LNCAP (cell line): ENCODE measurements around the gene SNAPIN.

Experiments used
- TF ChIP-seq, protein P1 (sequence below): fragments of 450-650 bp; IDR thresholded peaks from 2 replicates; pipeline ENCODE4 v1.5.1; 2017; ENCODE audit warnings: mild to moderate bottlenecking

Gene SNAPIN

DNA sequence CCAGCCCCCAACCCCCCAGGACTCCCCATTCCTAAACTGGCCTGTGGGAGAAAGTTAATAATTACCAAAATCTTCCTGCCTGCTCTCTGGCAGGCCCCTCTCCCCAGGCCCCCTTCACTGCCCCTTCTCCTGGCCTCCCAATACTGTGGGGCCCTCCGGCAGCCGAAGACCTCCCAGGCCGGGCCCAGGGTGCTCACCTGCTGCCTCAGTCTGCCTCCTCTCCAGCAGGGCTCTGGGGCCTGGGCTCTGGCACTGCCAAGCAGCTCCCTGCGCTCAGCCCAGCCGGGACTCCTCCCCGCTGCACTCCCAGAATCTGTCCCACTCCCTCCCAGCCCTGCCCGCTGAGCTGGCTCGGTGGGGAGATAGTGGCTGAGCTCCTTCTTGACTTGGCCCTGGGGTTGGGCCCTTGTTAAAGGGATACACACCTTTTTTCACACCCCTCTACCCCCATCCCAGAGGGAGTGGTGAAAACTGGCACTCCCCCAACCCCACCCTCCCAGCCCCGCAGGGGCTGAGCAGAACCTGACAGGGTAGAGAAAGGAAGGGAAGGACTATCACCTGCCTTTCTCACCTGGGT is 45.7 kb upstream of the SNAPIN start, which contains the start of gene S100A16:
Gene S100A16 (minus strand): TSS at position 383 of the 577 bp plus-strand sequence. CDS start 4,986 bp downstream, outside the sequence.
- TF ChIP-seq, protein P1, sequence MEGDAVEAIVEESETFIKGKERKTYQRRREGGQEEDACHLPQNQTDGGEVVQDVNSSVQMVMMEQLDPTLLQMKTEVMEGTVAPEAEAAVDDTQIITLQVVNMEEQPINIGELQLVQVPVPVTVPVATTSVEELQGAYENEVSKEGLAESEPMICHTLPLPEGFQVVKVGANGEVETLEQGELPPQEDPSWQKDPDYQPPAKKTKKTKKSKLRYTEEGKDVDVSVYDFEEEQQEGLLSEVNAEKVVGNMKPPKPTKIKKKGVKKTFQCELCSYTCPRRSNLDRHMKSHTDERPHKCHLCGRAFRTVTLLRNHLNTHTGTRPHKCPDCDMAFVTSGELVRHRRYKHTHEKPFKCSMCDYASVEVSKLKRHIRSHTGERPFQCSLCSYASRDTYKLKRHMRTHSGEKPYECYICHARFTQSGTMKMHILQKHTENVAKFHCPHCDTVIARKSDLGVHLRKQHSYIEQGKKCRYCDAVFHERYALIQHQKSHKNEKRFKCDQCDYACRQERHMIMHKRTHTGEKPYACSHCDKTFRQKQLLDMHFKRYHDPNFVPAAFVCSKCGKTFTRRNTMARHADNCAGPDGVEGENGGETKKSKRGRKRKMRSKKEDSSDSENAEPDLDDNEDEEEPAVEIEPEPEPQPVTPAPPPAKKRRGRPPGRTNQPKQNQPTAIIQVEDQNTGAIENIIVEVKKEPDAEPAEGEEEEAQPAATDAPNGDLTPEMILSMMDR: no peak

DNA sequence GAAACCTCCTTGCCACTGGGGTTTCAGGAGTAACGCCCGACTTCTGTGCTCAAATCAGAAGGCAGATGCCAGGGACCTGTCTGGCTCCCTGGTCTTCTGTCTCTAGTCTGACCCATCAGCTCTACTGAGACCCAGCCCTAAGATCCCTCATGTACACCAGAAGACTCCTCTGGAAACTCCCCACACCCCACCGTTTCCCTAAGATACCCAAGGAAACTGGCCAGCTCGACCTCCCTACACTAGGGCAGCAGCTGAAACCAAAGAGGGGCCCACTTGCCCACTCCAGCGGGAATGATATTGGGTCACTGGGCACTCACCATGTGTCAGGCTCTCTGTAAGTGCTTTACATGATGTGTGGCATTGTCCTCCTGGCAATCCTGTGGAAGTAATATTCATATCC is 45.1 kb upstream of the SNAPIN start:
- TF ChIP-seq, protein P1: no peak

DNA sequence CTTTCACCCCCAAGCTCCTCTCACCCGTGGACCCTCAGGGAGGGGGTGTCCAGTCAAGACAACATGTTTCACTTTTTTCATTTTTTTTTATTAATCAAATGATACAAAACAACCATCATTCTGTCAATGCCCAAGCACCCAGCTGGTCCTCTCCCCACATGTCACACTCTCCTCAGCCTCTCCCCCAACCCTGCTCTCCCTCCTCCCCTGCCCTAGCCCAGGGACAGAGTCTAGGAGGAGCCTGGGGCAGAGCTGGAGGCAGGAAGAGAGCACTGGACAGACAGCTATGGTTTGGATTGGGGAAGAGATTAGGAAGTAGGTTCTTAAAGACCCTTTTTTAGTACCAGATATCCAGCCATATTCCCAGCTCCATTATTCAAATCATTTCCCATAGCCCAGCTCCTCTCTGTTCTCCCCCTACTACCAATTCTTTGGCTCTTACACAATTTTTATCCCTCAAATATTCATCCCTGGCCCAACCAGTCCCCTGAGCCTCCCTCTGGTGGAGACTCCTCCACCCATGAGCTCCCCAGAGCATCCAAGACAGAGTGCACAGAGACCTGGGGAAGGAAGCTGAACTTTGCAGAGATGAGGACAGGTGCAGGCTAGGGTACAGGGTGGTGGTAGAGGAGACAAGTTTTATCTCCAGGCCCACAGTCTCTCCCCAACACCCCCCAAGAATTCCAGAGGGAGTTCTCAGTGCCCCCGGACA is 44.2 kb upstream of the SNAPIN start:
- TF ChIP-seq, protein P1: no peak

DNA sequence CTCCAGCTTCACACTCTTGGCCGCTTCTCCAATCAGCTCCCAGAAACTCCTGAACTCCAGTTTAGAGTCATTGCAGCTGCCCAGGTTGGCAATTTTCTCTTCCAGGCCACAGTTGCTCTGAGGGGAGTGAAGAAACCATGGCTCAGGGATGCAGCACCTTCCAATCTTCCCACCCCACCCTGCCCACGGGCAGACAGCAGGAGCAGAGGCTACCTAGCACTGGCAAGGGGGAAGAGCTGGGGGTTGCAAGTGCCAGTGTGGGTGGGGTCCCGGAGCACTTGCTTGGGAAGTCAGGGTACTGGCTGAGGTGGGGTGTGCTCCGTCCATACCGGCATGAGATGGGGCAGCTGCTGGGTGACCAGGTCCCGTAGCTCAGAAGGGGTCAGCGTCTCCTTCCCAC is 43.6 kb upstream of the SNAPIN start:
- TF ChIP-seq, protein P1: no peak

DNA sequence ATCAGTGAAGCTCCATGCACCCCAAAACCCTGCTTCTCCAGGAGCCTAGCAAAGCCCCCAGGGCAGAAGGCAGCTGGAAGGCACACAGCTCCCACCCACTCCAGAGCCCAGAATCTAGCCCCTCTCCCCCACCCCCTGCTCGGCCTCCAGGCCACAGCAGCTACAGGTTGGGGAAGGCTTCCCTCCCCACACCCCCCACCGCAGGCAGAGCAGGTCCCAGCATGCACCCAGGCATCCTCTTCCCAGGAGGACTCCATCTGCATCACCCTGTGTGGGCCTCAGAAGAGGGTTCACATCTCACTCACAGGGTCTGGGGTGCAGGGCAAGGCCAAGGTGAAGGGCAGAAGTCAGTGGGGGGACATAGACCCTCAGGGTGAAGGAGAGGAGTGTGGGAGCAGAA is 43.1 kb upstream of the SNAPIN start:
- TF ChIP-seq, protein P1: no peak

DNA sequence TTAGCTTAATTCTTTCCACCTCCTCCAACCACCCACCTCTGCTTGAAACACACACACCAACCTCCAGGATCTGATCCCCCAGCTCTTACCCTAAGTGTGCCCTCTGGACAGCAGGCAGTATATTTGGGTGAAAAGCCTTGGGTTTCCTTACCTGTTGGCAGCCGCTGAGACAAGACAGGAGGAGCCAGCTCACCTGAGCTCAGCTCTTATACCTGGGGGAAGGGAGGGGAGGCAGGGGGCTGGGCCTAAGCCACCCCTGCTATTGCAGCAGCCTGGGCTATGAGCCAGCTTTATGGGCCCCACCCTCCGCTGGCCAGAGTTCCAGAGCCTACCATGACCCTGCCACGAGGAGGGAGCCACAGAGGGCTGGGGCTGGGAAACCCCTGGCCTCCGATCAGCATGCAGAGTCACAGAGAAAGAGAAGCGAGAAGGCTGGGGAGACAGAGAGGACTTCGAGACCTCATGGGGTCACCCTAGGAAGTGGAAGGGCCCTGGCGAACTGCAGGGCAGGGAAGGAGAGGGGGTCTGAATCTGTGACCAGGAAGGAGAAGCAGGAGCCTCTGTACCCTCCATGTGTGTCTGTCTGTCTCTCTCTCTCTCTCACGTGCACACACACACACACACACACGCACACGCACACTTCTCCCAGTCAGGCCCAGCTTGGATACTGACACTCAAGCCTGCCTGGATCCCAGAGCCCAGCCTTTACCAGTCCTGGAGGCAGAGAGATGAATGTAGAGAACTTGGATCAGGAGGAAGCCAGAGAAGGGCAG is 42.2 kb upstream of the SNAPIN start, which contains the start of gene S100A14:
Gene S100A14 (minus strand): TSS at position 182 of the 773 bp plus-strand sequence. CDS start 467 bp downstream, outside the sequence.
- TF ChIP-seq, protein P1: no peak

DNA sequence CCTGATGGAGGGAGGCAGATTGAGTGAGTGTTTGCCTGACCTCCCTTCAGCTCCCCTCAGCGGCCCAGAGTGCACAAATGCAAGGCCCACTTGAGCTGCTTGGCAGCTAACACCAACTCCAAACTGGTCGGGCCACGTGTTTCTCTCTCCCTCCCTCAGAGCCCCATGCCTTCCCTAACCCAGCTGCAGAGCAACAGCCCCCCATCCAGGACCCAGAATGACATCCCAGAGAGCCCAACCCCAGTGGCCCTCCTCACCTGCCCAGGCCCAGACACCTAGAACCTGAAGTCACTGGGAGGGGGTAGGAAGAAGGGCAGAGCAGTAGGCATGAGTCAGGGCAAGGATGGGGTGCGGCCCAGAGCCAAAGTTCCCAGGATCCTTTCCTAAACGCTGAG is 41.6 kb upstream of the SNAPIN start:
- TF ChIP-seq, protein P1: no peak
